A673 (cell line): ENCODE results near the gene GRIK2.

Experiments used
- CTCF ChIP-seq: fragments of 300-800, 200-600 bp; sonication (generic); conservative IDR thresholded peaks from 2 replicates; pipeline ENCODE4 v1.5.1; 2017; ENCODE audit warnings: low read depth, mild to moderate bottlenecking, antibody characterized with exemption, low read length, moderate library complexity, mixed read lengths
- EZH2 ChIP-seq: fragments of 200-600 bp; sonication (generic); IDR thresholded peaks from 2 replicates; pipeline ENCODE4 v1.6.1; 2017; ENCODE audit warnings: borderline replicate concordance, low read depth, mild to moderate bottlenecking, mixed read lengths, antibody characterized with exemption, low read length; ENCODE audit not compliant: poor library complexity, severe bottlenecking

DNA sequence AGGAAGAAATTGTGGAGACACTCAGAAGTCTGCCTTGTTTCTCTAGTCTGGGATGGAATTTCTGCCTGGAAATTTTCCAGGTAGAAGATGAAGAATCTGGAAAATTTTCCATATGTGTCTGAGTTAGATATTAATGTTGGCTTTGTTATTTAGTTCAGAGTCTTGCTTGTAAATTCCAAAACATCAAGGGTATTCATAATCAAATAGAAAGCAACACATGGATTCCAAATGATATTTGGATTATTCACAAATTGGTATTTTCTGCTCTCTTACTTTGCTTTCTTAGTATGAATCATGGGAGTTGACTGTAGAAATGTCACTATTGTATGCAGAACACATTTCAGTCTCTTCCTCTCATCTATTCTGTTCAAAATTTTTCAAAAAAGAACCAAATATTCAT is 116.0 kb downstream of the GRIK2 start:
- TF ChIP-seq CTCF (no peak), EZH2 (no peak)
